ENCODE measurements around the gene KRTAP5-4.
A peak's percentile ranks its signal among the peaks of the same experiment; 100 is the strongest.
"Not testable (repeated sequence)": the region's sequence is repeated elsewhere in the genome, so short reads cannot be mapped to it uniquely, and the experiment has no call there.

The KRTAP5-4 gene

DNA sequence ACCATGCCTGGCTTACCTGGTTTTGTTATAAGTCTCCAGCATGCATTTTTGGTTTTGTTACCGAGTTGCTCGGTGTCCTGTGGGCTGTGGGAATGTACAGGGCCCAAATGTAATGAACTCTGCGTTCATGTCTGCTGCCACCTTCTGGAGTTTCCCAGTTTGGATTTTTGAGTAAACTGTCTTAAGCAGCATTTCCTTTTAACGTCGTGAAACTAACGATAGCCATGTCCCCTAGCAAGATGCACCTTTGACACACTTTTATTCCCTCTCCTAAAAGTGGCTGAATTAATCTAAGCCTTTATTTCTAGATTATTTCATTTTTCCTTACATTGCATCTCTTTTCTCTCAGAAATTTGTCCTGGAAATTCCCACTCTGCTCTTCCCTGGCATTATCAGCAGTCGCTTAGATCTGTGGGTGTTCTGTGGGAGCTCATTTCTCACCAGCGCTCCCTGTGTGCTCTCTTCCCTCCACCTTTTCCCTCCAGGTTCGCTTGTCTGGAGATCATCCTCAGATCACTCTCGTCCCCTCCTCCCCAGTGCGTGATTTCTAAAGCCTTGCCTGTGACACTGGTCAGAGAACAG lies 25.9 kb downstream of the KRTAP5-4 start:
- H3K4me3 Mint-ChIP-seq, H3K9me3 Mint-ChIP-seq, H3K27ac Mint-ChIP-seq, H3K4me1 Mint-ChIP-seq, H3K36me3 Mint-ChIP-seq, DNase-seq: not testable (repeated sequence)
- CTCF ChIA-PET = interaction anchor here (1.2 to 1.8 kb wide), 3 partner anchors 12 to 49 kb away, joined by 3 to 4 read pairs (median 4); partner anchors contain the start of gene KRTAP5-3
- peaks cover 72% of the 10 kb centered on the region for H3K27me3 Mint-ChIP-seq

DNA sequence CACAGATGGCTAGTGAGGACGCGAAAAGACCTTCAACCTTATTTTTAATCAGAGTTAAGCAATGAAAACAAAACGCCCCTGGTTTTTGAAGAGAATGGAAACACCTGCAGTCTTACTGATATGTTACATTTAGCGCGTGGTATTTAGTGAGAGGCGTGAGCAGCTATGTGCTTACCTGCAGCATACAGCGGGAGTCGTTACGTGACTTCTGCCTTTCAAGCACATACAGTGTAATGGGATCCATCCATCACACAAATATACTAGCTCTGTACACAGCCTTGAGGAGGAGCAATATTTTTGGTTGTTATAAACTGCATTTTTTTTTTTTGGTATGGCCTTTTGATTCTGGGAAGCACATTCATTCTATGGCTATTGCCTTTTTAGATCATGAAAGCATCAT lies 29.3 kb downstream of the KRTAP5-4 start:
- Mint-ChIP-seq H3K27me3 (peaks cover 60% of the 10 kb centered on the region), H3K4me3 (no peak overlapping the region), H3K4me1 (peaks cover 20% of the 10 kb centered on the region), H3K9me3 (peaks cover 12% of the 10 kb centered on the region), H3K36me3 (peaks cover 11% of the 10 kb centered on the region), H3K27ac (no peak overlapping the region)
- CTCF ChIA-PET = interaction anchor here (0.7 to 1.4 kb wide), 2 partner anchors 38 to 54 kb away, joined by 3 to 4 read pairs; no protein-coding TSS in a partner anchor
- no peak for DNase-seq

DNA sequence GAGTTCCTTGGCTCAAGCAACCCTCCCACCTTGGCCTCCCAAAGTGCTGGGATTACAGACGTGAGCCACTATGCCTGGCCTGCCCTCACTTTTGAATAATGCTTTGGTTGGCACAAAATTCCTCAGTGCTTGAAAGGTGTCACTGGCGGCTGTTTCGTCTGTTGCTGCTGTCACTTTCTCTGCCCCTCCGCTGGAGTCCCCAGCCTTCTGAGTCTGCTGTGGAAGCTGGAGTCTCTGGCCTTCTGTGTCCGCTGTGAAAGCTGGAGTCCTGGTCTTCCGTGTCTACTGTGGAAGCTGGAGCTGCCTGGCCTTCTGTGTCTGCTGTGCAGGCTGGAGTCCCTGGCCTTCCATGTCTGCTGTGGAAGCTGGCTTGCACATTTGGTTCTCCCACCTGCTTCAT lies 31.9 kb downstream of the KRTAP5-4 start:
- Mint-ChIP-seq H3K36me3 (peaks cover 11% of the 10 kb centered on the region), H3K9me3 (peaks cover 12% of the 10 kb centered on the region), H3K4me3 (no peak overlapping the region), H3K27me3 (peaks cover 47% of the 10 kb centered on the region), H3K4me1 (peaks cover 14% of the 10 kb centered on the region), H3K27ac (peak overlapping the region; percentile 64)
- DNase-seq = no peak
- CTCF ChIA-PET = interaction anchor here (1.0 to 2.6 kb wide), 2 partner anchors 15 to 137 kb away, joined by 3 to 14 read pairs; no protein-coding TSS in a partner anchor

DNA sequence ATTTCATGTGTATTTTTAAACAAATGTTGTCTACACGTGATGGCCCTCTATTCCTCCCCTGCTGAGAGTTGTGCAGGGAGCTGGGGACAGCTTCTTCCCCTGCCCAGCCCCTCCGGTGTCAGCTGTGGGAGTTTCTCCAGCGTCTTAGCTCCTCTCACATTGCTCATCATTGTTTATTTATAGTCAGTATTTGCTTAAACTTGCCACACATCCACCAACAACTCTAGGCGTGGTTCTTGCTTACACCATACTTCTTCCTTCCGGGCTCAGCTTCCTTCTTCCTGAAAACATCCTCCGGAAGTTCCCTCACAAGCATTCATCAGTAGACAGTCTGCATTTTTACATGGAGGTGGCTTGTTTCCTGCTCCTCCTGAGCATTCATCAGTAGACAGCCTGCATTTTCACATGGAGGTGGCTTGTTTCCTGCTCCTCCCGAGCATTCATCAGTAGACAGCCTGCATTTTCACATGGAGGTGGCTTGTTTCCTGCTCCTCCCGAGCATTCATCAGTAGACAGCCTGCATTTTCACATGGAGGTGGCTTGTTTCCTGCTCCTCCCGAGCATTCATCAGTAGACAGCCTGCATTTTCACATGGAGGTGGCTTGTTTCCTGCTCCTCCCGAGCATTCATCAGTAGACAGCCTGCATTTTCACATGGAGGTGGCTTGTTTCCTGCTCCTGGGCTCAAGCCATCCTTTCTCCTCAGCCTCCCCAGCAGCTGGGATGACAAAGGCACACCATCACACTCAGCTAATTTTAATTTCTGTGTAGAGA lies 32.6 kb downstream of the KRTAP5-4 start:
- CTCF ChIA-PET = interaction anchor here (1.0 to 2.6 kb wide), 2 partner anchors 15 to 137 kb away, joined by 3 to 14 read pairs; no protein-coding TSS in a partner anchor
- peak; percentile 43 for DNase-seq

DNA sequence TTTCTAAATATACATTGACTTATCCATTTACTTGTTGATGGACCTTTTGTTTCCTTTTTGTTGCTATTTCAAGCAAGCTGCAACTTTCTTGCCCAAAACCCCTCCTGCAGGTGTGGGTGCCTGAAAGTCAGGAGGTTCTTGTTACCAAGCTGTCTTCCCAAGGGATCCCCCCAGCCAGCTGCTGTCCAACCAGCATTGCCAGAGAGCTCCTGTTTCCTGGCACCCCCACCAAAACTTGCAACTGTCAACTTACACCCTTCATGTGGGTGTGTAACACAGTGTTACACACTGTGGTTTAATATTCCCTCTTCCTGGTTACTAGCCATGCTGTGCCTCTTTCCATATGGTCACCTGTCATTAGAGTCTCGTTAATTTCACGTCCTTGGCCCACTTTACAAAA lies 35.2 kb downstream of the KRTAP5-4 start:
- peaks cover 12% of the 10 kb centered on the region for H3K9me3 Mint-ChIP-seq
- CTCF ChIA-PET = interaction anchor here (1.0 kb wide), 1 partner anchor 12 kb away, joined by 7 read pairs; no protein-coding TSS in a partner anchor

More for the DNA sequence above, 32.6 kb downstream of the KRTAP5-4 start:
- Mint-ChIP-seq H3K4me3 (peak overlapping the region; percentile 43), H3K4me1 (peaks cover 15% of the 10 kb centered on the region), H3K36me3 (peaks cover 11% of the 10 kb centered on the region), H3K27me3 (peaks cover 44% of the 10 kb centered on the region), H3K27ac (peak overlapping the region; percentile 93), H3K9me3 (peaks cover 12% of the 10 kb centered on the region)

DNA sequence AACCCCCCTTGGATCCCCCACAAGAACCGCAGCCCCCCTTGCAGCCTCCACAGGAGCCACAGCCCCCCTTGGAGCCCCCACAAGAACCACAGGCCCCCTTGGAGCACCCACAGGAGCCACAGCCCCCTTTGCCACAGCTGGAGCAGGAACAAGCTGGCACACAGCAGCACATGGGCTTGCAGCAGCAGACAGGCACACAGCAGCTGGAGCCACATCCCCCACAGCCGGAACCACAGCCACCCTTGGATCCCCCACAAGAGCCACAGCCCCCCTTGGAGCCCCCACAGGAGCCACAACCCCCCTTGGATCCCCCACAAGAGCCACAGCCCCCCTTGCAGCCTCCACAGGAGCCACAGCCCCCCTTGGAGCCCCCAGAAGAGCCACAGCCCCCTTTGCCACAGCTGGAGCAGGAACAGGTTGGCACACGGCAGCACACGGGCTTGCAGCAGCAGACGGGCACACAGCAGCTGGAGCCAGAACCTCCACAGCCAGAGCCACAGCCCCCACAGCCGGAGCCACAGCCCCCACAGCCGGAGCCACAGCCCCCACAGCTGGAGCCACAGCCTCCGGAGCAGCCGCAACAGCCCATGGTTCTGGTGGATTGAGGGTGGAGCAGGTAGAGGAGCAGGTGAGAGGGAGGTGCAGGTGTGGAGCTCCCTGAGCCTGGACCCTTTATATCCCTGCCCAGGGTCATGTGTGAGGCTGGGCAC lies 37.1 kb downstream of the KRTAP5-4 start, which contains the start of gene KRTAP5-1:
KRTAP5-1 (minus strand) TSS at position 623 of the 710 bp plus-strand sequence; CDS start at position 589, 34 bp downstream.
- peaks cover 28% of the 10 kb centered on the region for H3K27me3 Mint-ChIP-seq
- not testable (repeated sequence) for H3K9me3 Mint-ChIP-seq, DNase-seq, H3K27ac Mint-ChIP-seq, H3K4me3 Mint-ChIP-seq, H3K36me3 Mint-ChIP-seq
- H3K4me1 Mint-ChIP-seq = peaks cover 16% of the 10 kb centered on the region
- CTCF ChIA-PET = interaction anchor here (2.1 kb wide), 1 partner anchor 10 kb away, joined by 7 read pairs; no protein-coding TSS in a partner anchor

More for the DNA sequence above, 35.2 kb downstream of the KRTAP5-4 start:
- H3K27ac Mint-ChIP-seq = no peak overlapping the region
- no peak overlapping the region for H3K4me3 Mint-ChIP-seq
- no peak for DNase-seq
- peaks cover 33% of the 10 kb centered on the region for H3K27me3 Mint-ChIP-seq
- peaks cover 20% of the 10 kb centered on the region for H3K4me1 Mint-ChIP-seq
- H3K36me3 Mint-ChIP-seq = peaks cover 11% of the 10 kb centered on the region

DNA sequence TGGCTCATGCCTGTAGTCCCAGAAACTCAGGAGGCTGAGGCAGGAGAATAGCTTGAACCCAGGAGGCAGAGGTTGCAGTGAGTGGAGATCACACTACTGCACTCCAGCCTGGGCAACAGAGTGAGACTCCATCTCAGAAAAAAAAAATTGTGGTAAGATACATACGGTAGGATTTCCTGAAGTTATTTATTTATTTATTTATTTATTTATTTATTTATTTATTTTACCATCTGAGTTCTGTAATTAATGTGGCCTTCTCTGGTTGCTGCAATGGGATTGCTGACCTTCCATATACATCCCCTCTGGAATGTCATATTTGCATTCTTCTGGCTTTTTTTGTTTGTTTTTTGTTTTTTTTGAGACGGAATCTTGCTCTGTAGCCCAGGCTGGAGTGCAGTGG lies 39.0 kb downstream of the KRTAP5-4 start:
- H3K9me3 Mint-ChIP-seq, H3K27ac Mint-ChIP-seq, H3K4me1 Mint-ChIP-seq, H3K36me3 Mint-ChIP-seq, DNase-seq, H3K4me3 Mint-ChIP-seq: not testable (repeated sequence)
- CTCF ChIA-PET = interaction anchor here (1.3 kb wide), 1 partner anchor 12 kb away, joined by 3 read pairs; no protein-coding TSS in a partner anchor
- H3K27me3 Mint-ChIP-seq = peaks cover 34% of the 10 kb centered on the region

DNA sequence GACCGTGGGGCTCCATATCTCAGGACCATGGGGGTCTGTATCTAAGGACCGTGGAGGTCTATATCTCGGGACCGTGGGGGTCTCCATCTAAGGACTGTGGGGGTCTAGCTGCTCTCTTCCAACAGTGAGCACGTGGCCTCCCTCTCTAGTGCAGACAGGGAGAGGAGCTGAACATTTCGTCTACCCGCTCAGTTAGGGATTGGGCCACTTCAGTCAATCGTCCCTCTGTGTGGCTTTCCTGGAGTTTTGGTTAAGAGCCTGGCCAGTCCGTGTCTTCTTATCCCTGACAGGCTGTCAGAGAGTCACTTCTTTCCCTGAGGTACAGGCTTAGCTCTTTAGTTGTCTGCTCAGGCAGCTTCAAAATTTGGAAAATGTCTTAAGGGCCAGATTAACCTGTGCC lies 40.0 kb downstream of the KRTAP5-4 start:
- H3K27ac Mint-ChIP-seq = no peak overlapping the region
- H3K4me3 Mint-ChIP-seq = no peak overlapping the region
- H3K27me3 Mint-ChIP-seq = peaks cover 28% of the 10 kb centered on the region
- H3K4me1 Mint-ChIP-seq = peaks cover 5% of the 10 kb centered on the region
- DNase-seq = no peak
- CTCF ChIA-PET = interaction anchor here (1.3 kb wide), 1 partner anchor 13 kb away, joined by 3 read pairs; no protein-coding TSS in a partner anchor
- H3K9me3 Mint-ChIP-seq = peaks cover 8% of the 10 kb centered on the region
- no peaks in the 10 kb centered on the region for H3K36me3 Mint-ChIP-seq

DNA sequence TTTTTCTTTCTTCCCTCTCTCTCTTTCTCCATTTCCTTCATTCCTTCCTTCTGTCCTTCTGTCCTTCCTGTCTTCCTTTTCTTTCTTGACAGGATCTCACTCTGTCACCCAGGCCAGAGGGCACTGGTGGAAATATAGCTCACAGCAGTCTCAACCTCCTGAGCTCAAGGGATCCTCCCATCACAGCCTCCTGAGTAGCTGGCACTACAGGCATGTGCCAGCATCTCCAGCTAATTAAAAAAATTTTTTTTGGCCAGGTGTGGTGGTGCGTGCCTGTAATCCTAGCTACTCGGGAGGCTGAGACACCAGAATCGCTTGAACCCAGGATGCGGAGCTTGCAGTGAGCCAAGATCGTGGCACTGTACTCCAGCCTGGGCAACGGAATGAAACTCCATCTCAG lies 45.1 kb downstream of the KRTAP5-4 start:
- Mint-ChIP-seq H3K27ac (no peak overlapping the region), H3K36me3 (no peaks in the 10 kb centered on the region), H3K4me1 (peaks cover 15% of the 10 kb centered on the region), H3K27me3 (peaks cover 46% of the 10 kb centered on the region), H3K4me3 (no peak overlapping the region), H3K9me3 (peaks cover 8% of the 10 kb centered on the region)
- CTCF ChIA-PET = interaction anchor here (1.5 to 4.3 kb wide), 2 partner anchors 29 to 124 kb away, joined by 6 to 51 read pairs; no protein-coding TSS in a partner anchor
- DNase-seq = no peak

DNA sequence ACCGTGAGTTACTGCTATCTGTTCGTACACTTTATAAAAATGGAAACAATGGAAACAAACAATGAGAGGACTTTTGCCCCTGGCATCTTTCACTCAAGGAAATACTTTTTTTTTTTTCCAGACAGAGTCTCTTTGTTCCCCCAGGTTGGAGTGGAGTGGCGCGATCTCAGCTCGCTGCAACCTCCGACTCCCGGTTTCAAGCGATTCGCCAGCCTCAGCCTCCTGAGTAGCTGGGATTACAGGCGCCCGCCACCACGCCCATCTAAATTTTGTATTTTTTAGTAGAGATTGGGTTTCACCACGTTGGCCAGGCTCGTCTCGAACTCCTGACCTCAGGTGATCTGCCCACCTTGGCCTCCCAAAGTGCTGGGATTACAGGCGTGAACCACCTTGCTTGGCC lies 46.2 kb downstream of the KRTAP5-4 start:
- H3K36me3 Mint-ChIP-seq, H3K27ac Mint-ChIP-seq, H3K9me3 Mint-ChIP-seq, H3K4me3 Mint-ChIP-seq, DNase-seq: not testable (repeated sequence)
- Mint-ChIP-seq H3K4me1 (peaks cover 16% of the 10 kb centered on the region), H3K27me3 (peaks cover 49% of the 10 kb centered on the region)
- CTCF ChIA-PET = interaction anchor here (1.5 to 4.3 kb wide), 6 partner anchors 11 to 376 kb away, joined by 7 to 51 read pairs (median 12); no protein-coding TSS in a partner anchor

DNA sequence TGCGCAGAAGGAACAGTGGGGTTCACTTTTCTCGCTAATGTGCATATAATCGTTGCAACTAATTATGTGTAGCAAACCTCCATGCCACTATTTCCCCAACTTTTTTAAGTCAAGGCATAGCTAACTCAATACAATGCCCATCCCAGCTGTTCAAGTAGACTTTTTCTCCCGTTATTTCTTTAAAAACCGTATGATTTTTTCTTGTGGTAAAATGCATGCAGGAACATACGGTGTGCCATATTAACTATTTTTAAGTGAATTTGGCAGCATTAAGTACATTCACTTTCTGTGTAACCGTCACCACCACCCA lies 47.0 kb downstream of the KRTAP5-4 start:
- DNase-seq = no peak
- H3K4me3 Mint-ChIP-seq = no peak overlapping the region
- no peaks in the 10 kb centered on the region for H3K36me3 Mint-ChIP-seq
- H3K4me1 Mint-ChIP-seq = peaks cover 18% of the 10 kb centered on the region
- peaks cover 58% of the 10 kb centered on the region for H3K27me3 Mint-ChIP-seq
- CTCF ChIA-PET = interaction anchor here (0.6 to 4.3 kb wide), 24 partner anchors 9 to 461 kb away, joined by 3 to 51 read pairs (median 6); partner anchors contain the start of gene KRTAP5-1
- H3K9me3 Mint-ChIP-seq = peaks cover 8% of the 10 kb centered on the region
- H3K27ac Mint-ChIP-seq = no peak overlapping the region

DNA sequence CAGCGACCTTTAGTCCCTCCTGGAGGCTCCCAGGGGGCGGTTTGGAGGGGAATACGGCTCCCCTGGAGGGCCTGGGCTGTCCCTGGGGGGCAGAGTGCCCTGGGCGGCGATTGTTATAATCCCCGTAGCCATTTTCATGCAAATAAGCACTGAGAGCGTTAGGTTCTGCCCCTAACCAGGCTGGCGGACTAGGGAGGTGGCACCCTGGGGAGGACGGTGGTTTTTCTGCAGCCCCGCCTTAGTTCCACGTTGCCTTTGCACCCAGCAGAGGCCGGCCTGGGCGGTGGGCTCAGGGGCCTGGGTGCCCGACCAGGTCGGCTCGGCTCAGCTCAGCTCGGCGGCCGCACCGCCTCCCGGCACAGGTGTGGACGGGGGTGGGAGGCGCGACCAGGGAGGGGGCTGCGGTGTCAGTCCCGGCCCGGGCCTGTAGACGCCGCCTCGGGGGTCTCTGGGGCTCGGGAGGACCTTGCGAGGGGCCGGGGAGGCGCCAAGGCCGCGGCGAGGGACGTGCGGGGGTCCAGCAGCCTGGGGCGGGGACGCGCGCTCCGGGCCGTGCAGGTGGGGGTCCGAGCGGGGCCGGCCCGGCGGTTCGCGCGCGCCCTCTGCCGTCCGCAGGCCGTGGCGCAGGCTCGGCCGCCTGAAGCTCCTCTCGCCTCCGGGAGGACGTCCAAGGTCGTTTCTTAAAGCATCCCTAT lies 47.6 kb downstream of the KRTAP5-4 start:
- Mint-ChIP-seq H3K4me3 (peak overlapping the region; percentile 26), H3K9me3 (peaks cover 8% of the 10 kb centered on the region), H3K27me3 (peaks cover 63% of the 10 kb centered on the region), H3K36me3 (no peaks in the 10 kb centered on the region), H3K27ac (no peak overlapping the region), H3K4me1 (peaks cover 18% of the 10 kb centered on the region)
- CTCF ChIA-PET = interaction anchor here (0.6 to 4.3 kb wide), 24 partner anchors 9 to 460 kb away, joined by 3 to 51 read pairs (median 6); partner anchors contain the start of gene KRTAP5-1
- DNase-seq = peak; percentile 63

DNA sequence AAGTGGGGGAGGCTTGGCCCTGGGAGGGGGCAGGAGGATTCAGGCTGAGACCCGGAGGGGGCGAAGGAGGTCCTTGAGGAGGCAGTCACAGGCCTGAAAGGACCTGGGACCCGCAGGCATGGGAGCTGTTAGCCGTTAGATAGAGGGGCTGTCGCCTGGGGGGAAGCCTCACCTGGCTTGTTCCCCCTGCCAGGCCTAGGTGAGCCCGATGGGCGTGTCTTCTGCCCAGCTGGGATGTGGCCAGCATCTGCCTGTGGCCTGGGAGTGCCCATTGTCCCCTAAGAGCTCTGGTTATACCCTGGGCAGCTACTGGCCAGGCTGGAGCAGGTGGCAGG lies 48.1 kb downstream of the KRTAP5-4 start:
- Mint-ChIP-seq H3K36me3 (no peaks in the 10 kb centered on the region), H3K4me1 (peaks cover 18% of the 10 kb centered on the region), H3K27ac (no peak overlapping the region), H3K9me3 (peaks cover 8% of the 10 kb centered on the region), H3K27me3 (peaks cover 68% of the 10 kb centered on the region), H3K4me3 (peak overlapping the region; percentile 35)
- no peak for DNase-seq
- CTCF ChIA-PET = interaction anchor here (1.2 to 4.3 kb wide), 5 partner anchors 13 to 120 kb away, joined by 4 to 51 read pairs (median 7); no protein-coding TSS in a partner anchor
